ENCODE results near the gene CYP19A1.

The CYP19A1 gene

DNA sequence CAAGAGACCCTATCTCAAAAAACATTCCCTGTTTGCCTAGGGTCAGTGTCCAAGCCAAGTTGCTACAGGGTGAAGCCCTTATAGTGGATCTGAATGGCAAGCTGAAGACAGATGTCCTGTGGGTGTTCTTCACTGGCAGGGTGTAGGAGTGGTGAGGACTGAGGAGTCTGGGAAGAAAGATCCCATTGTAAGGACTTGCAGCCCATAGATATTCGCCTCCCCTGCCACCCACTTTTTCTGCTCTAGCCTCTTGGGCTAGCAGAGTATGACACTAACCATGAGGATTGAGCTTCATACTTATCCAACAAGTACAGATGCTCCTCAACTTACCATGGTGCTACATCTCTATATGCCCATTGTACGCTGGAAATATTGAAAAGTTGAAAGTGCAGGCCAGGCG is 13.2 kb downstream of the CYP19A1 start:
- DNase-seq (ENCODE audit: low read depth in 2 of 2), result no peak

DNA sequence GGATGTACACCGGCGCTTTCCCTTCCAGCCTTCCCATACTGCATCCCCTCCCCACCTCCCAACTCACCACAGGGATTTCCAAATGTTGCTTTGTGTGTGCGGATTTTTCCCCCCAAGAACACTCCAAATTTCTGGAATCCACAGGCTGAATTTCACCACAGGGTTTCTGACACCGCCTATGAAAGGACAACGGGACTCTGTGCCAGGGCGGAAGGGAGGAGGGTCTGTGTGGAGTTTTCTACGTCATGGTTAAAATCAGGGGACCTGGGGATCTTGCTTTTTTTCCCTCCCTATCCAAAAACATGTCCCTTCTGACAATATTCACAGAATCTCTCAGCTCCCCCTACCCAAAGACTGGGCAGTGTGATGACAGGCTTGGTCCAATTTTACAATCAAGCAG is 14.6 kb downstream of the CYP19A1 start:
- DNase-seq (ENCODE audit: low read depth in 2 of 2), result no peak

DNA sequence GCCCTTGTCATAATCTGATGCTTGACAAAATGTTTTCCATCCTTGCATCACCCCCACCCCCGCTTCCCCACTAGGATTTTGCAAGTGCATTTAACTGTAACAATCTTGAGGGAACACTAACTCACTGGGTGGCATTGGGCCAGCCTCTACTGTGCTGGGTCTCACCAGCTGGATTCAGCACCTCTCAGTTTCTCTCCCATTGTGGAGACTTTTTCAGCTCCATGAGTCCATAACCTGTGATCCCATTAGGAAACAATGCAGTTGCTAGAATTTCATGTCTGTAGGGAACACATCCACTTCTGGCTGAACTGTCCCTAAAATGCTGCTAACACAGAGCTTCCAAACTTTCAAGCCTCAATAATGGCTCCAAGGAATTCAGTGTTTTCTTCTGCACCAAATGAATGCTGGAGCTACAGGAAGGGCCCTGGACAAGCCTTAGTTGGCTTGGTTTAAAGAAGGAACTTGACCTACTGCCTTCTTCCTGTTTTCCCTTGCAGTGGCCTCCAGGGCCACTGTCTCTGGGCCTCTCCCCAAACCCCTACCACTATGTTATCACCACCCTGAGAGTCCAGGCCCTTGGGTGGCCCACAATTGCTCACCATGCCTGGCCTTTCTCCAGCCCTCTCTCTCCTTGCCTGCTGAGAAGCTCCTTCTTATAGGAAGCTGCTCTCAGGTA is 15.6 kb downstream of the CYP19A1 start:
- no peak for DNase-seq (ENCODE audit: low read depth in 2 of 2)

DNA sequence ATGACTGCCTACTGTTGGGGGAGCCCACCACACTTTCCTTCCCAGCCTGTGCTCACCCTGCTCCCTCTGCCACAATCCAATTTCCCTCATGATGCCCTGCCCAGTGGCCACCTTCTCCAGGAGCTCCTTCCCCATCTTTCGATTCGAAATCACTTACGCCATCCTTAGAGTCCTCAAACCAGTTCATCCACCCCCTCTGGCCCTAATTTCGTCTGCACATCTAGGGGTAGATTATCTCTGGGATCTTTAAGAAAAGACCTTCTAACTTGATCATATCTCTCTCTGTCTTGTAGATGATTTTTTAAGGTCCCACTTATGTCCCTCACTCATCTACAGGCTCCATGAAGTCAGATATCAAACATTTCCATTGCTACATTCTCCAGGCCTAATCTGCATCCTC is 17.1 kb downstream of the CYP19A1 start:
- DNase-seq (ENCODE audit: low read depth in 2 of 2), result no peak

DNA sequence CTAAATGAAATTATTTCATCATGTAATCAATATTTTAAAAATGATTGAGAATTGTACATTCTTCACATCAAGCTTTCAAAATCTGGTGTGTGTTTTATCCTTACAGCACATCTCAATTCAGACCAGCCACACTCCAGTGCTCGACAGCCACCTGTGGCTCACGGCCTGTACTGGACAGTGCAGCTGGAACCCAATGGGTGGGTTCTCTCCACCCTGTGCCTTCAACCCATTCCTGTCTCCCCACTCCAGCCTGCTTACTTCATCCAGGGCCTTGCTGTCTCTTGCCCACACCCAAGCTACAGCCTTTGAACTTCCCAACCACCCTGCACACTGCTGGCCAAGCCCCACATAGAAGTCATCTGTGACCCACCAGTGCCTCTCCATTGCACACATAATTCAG is 17.6 kb downstream of the CYP19A1 start:
- DNase-seq (ENCODE audit: low read depth in 2 of 2), result no peak

DNA sequence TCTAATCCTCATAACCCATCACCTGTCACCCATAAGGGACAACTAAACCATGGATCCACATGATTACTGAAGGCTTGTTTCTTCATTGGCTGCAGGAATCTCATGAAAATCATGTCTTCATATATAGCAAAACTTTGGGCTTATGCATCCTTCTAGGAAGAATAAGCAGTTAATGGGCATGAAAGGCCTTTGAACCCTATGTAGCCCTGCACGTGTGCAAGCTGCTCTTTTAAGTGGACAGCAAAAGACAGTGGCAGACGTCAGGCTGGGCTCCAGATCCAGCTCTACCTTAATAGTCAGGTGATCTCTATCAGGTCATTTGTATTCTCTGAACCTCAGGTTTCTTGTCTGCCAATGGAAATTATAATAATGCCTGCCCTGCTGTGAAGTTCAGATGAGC is 18.9 kb downstream of the CYP19A1 start:
- no peak for DNase-seq (ENCODE audit: low read depth in 2 of 2)

DNA sequence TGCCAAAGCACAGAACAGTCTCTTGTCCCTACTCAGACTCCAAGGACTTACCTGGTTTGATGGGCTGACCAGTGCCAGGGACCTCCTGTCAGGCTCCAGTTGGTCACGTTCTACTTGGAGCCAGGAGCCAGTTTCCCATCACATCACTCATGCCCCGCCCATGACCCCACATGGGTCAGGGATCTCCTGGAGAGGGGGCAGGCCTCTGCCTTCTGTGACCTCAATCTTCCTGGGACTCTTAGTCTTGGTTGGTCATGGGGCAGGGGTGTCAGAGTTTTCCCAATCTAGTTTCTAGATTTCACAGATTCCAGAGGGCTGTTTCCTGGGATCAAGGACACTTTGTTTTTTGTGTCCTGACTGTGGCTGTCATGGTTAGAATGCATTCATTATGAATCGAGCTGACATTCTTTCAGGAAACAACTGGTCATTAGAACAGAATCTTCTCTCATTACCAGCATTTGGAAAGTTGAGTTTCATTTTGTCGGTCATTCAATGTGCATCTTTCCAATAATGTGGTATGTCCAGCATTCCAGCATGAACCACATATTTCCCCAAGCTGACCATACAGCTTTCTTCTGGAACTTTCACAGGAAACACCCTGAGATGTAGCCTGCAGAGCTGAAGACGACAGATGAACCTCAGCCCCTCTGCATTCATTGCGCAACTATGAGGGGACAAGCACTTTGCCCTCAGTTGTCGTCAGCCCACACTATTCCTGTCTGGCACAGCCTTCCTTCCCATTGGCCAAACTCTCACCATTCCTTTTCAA is 19.8 kb downstream of the CYP19A1 start:
- no peak for DNase-seq (ENCODE audit: low read depth in 2 of 2)

DNA sequence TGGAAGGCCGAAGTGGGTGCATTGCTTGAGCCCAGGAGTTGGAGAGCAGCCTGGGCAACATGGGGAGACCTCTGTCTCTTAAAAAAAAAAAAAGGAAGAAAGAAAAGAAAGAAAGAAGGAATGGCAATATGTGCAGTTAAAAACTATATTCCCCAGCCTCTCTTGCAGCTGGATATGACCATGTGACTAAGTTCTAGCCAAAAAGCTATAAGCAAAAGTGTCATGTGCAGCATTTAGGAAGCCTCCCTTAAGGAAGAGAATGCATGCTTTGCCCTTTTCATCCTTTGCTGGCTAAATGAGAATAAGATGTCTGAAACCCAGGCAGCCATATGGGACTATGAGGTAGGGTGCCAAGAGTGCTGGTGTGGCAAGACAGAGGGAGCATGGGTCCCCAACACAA is 21.8 kb downstream of the CYP19A1 start:
- no peak for DNase-seq (ENCODE audit: low read depth in 2 of 2)

DNA sequence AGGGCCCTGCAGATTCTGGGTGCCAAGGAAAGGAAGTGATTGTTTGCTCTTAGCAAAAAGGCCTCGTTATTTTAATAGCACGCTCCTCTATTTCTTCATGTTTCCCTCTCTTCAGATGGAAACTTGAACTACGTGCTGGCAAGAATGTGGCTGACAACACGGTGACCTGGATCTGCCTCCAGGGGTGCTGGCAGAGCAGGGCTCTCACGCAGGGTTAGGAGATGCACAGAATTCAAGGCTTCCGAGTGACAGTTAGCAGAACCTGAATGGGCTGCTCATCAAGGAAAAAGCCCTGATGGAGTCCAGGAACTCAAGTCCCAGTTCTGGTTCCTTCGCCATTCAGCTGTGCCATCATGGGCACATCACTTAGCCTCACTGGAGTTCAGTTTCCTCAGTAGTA is 22.7 kb downstream of the CYP19A1 start:
- DNase-seq (ENCODE audit: low read depth in 2 of 2), result no peak

DNA sequence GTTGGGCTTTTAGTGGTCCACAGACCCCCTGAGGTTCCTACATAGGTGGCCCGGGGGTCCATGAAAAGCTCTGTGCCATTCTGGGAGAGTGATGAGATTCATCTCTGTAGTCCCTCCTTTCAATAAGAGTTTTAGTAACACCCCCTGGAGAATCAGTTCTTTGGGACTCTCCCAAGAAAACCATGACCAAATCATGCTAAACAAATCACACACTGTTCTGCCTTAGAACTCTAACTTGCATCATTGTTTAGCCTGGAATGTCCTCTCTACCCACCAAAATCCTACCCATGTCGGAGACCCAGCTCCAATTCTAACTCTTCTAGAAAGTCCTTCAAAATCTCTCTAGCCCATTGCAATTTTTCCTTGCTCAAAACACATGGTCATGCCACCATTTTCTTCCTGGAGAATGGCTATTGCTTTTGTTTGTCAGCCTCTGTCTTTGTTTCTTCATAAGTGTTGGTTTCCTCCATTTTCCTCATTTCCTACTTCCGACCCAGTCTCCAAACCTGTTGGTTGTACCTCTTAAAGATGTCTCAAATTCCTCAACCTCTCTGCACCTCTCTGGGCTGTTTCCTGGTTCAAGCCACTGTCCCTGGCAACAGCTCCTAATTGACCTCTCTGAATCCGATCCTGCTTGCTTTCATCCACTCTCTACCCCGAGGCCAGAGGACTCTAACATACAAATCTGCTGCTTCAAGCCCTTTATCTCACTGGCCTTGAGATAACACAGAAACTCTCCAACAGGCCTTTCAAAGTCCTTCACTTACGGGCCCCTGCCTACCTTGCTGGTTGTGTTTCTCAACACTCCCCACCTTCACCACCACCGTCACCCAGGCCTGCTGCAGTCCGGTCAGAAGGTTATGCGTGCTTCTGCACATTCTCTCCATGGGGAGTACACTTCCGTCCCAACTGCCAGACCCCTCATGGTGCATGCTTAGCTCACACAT is 23.7 kb downstream of the CYP19A1 start:
- DNase-seq (ENCODE audit: low read depth in 2 of 2), result no peak

DNA sequence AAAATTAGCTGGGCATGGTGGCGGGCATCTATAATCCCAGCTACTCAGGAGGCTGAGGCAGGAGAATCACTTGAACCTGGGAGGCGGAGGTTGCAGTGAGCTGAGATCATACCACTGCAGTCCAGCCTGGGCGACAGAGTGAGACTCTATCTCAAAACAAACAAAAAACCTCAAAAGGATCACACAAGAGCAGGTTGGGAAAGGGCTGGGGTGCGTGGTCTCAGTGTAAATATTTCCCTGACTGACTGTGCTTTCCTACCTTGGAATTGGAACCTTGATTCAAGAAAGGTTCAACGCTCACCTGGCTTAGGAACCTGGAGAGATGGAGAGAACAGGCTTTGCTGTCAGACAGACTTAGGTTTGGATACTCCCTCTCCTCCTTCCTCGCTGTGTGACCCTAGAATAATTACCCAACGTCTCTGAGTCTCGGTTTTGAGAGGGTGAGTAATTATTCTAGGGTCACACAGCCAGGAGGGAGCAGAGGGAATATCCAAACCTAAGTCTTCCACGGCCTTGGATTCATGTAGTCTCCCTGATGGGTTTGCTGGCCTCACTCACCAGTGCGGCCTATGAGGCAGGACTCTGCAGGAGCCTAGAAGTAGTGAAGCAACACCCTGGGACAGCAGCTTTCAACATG is 24.6 kb downstream of the CYP19A1 start:
- DNase-seq (ENCODE audit: low read depth in 2 of 2), result no peak

DNA sequence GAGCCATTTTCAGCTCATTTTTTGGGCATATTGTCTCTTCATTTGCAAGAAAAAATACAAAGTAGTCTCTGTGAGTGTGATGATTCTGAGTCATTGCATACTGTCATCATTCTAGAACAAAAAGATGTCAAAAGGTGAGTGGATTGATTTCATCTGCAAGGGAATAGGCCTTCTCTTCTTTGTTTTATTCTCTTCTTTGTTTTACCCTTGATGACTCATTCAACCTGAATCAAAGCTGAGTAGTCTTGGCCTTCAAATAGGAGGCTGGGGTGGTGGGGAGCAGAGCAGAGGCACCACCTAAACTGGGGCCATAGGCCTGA is 25.4 kb downstream of the CYP19A1 start:
- DNase-seq (ENCODE audit: low read depth in 2 of 2), result no peak

DNA sequence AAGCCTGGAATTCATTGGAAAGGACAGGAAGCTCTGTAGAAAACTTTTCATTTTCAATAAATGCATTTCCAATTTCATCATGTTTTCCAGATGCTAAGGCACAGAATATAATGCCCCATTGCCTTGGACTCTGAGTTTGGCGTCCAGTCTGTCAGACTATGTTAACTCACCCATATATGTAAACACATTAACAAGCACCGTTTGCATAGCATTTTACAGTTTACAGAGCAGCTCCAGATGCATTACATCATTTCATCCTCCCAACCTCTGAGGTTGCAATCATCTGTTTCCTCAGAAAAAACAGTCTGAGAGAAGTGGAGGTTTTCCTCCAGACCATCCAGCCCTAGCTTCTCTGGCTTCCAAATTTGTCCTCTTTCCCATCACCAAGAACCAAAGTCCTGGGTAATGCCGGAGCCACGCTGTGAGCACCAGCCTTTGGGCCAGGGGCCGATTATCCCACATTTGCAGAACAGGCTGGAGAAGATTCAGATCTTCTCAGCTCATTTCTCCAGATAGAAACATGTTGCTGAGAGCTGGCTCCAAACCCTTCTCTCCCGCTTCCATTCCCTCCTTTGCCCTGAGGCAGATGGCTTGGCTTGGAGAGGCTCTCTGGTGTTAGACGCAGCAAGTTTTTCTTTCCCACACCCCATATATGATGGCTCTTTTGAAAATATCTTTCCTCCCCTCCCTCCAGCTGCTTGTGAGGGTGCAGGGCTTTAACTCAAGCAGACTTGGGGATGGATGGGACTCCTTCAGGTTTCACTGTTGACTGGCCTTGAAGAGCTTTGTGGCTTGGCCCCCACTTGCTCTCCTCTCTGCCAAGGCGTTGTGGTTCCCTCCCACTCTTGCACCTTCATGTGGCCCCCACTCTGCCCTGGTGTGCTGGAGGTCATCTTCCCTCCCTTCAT is 26.0 kb downstream of the CYP19A1 start:
- no peak for DNase-seq (ENCODE audit: low read depth in 2 of 2)

DNA sequence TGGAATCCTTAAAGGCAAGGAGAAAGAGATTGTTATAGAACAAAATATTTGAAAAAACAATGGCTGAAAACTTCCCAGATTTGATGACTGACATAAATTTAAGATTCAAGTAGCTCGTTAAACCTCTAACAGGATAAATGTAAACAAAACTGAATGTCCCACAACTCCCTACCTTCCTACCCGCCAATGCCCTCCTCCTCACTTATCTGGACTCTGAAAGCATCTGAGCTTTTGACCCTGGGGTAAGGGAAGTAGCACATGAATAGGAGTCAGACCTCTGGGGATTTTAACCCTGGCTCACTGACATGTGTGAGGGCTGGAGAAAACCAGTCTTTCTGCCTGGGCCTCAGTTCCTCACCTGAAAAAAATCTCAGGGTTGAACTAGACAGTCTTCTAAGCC is 26.9 kb downstream of the CYP19A1 start:
- DNase-seq (ENCODE audit: low read depth in 2 of 2), result no peak

DNA sequence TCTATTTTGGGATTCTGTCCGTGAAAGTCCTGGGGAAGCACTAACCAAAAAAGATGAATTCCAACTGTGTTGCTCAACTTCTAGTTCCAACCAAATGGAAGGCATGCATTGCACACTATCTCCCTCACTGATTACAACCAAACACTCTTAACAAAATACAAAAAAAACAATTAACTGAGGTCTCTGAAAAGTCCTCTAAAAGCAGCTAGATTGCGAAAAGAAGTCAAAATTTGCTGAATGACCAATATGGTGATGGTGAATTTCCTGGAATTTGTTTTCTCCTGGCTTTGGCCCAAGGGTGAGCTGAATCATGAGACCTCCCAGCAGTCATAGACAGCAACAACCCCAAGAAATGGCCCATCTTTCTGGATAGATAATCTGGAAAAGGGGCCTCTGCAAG is 28.3 kb downstream of the CYP19A1 start:
- DNase-seq (ENCODE audit: low read depth in 2 of 2), result no peak

DNA sequence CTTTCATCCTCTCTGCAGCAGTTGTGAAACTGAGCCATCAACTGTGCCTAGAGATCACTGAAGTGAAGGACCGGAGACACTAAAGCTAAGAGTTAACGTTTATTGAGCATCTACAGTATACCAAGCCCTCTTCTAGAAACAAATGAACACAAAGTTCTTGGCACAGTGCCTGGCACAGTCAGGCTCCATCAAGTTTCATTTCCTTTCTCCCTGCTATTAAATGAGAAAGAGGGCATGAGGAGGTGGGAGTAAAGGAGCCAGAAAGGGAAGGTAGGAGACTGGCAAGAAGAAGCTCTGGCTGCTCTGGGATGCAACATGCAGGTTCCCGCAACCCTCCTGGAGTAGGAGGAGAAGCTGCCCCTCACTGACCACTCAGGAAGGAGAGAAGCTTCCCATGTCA is 30.6 kb downstream of the CYP19A1 start:
- DNase-seq (ENCODE audit: low read depth in 2 of 2), result no peak

DNA sequence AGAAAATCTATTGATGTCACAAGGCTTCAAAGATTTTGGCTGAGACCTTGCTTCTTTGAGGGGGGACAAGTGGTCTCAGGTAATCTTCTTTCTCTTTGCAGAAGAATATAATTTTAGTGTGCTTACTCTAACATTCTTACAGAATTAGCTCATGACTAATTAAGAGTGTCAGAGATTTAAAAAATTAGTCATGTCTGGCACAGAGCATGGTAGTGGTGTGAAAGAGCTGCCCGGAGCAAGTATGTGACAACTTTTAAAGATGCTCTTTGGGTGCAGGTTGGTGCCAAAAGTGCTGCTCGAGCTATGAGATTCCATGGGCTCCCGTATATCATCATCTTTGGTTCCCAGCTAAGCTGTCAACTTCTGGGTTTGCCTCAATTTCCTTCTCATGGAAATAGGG is 31.1 kb downstream of the CYP19A1 start:
- DNase-seq (ENCODE audit: low read depth in 2 of 2), result no peak

DNA sequence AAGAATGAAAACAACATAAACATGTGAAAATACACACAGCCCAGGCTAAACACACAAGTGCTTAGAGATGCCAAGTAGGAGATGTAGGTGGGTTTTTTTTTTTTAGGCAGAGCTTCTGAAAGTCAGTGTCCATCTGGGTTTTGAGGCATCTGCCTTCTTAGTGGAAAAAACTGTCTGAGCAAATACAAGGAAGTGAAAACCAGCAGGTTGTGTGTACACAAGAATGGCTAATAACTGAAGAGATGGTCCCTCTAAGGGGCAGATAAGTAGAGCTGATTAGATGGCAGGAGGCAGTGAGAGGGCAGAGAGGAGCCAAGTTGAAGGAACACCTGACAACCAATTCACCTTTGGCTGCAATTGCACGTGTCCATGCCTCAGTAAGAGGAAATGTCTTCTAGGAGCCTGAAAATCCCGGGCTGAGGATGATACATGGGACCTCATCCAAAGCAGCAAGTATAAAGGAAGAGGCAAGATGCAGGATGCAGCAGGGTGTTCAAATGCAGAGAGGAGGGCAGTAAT is 34.9 kb downstream of the CYP19A1 start:
- DNase-seq (ENCODE audit: low read depth in 2 of 2), result no peak

DNA sequence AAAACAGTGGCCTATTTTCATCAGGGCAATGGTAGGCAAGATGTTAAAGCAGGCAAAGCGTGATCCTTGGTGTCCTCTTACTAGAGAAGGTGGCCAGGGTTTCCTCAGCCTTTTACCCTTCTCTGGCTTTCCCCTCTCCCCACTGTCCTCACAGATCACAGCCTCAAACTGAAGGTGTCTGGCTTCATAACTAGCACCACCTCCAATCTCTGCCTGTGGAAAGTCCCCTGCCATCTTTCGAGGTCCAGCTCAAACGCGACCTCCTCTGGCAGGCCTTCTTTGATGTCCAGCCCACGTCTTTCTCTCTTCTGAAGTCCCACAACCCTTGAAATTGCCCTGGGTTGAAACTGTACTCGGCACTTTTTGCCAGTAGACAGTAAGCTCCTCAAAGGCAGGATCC is 35.9 kb downstream of the CYP19A1 start:
- no peak for DNase-seq (ENCODE audit: low read depth in 2 of 2)

DNA sequence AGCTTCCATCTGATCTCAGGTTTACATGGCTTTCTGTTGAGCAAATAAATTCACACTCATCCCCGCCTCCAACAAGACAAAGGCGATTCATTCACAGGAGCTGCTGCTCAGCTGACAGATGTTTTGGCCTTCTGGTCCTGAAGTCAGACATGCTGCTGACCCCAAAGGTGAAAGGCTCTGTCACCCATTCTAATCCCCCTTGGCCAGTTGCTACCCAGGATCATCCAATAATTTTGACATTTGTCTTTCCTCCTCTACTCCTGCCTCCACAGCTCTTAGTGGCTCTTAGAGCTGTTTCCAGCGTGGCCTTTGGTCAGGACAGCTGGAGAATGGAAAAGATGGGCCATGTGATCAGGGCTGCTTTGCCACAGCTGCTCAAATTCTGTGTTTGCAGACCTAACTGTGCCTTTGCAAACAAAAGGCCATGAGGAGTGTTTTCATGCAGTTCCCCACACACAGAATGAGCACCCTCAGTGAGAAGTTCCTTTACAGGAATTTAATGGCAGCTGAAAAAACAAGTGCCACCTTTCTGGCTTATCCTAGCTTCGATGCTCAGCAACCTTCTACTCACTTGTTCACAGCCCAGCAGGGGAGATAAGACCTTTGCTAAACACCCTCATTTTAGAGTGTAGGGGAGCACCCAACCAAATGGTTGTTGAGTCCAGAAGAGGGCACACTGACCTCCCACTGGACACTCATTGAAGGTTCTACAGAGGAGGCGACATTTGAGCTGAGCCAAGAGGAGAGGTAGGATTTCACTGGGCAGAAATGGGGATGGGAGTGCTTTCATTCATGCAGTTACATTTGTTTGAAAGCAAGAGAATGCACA is 39.0 kb downstream of the CYP19A1 start:
- DNase-seq (ENCODE audit: low read depth in 2 of 2), result no peak

Data from stimulated activated CD4-positive, alpha-beta T cell treated with anti-CD3 and anti-CD28 coated beads, Interleukin-12 subunit alpha, Interleukin-12 subunit beta, amount 100 ng/mL, for 24 hours (primary cell).